GM19395 (cell line): ENCODE data around the gene DGUOK.

Source experiments
- ATAC-seq: cut with Tn5 transposase; IDR thresholded peaks from one replicate; pipeline ENCODE4 v1.9.1; 2021; ENCODE audit warnings: mild to moderate bottlenecking, moderate library complexity; ENCODE audit not compliant: unreplicated experiment

DGUOK gene

GRCh38 chr2:73976803-73977202 lies 50.1 kb downstream of the DGUOK start:
- no peak for ATAC-seq

GRCh38 chr2:73977466-73977865 lies 50.8 kb downstream of the DGUOK start:
- ATAC-seq: no peak

DNA sequence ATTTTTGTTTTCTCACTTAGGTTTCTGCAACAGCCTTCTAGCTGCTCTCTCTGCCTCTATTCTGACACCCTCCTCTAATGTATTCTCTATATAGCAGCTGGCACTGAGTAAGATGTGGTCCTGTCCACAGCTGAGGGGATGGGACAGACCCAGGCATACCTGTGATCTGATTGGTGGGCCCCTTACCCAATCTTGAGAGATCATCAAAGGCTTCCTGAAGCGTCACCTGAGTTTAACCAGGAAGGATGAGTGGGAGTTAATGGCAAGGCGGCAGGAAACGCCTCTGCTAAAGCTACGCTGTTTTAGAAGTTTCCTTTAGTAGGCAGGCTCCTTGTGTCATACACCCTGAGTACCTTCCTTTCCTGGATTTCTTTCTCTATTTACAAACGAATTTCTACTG lies 52.3 kb downstream of the DGUOK start:
- ATAC-seq: peak; percentile 41

DNA sequence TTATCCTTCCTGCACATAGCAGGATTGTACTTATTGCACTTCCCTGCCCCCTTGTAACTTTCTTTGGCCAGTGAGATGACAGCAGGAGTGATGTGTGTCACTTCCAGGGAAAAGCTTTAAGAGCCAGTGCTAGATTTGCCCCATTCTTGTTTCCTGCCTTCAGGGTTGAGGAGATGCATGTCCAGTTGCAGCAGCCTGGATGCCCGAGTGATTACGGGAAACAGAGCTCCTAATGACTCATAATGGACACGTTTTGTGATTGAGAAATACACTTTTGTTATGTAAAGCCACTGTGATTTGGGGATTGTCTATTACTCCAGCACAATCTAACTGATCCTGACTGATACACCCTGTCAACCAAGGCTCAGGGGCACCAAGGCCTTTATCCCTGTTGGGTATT lies 53.0 kb downstream of the DGUOK start:
- no peak for ATAC-seq

DNA sequence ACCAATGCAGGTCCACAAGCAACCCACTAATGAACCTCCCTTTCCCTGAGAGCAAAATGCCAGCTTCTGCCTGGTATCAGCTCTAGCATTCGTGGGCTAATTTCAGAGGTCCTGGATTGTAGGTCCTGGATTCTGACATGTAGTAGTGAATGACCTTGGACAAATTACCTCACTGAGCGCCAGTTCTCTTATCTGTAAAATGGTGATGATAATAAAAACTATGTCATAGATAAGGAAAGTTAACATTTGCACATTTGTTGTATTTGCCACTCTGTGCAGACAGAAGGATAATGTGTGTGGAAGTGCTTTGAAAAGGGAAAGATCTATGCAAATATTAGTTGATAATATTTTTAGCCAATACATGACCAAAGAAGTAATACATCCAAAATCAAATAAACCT lies 53.9 kb downstream of the DGUOK start:
- no peak for ATAC-seq

- no peak for ATAC-seq
Observed at GRCh38 chr2:73981081-73982001, 54.7 kb downstream of the DGUOK start.

- no peak for ATAC-seq
Observed at GRCh38 chr2:73982140-73982617, 55.5 kb downstream of the DGUOK start.

DNA sequence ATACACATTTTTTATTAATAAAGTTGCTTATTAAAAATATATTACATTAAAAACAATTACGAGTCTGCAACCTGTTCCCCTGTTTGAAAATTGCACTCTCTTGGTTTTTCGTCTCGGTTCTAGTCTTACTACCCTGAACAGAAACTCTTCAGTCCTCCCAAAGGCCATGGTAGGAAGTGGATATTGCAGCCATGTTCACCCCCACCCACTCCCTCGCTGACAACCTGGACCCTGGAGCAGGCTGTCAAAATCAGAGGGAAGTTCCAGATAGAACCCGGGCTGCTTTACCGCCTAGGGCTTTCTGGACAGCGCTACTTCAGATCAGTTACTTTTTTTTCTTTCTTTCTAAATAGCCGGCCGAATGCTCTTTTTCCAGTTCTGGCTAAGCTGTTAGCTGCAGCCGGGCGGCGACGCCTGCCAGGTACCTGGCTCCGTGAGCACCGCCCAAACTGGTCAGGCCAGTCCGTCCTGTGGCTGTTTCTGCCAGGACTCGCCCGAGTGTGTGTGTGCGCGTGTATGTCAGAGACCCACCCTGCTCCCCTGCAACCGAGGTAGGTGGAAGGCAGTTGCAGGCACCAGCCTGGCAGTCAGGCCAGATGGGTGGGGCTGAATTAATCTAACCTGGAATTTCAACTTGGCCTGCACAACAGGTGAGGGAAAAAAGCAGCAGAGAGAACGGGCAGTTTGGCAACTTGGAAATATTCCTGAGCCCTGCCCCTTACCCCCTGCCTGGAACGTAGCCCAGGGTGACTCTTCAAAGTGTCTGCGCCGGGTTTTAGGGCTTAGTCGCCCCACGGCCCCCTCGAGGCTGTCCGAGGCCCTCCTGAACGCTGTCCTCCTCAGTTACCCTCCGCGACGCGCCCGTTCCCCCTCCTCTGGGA lies 56.9 kb downstream of the DGUOK start:
- no peak for ATAC-seq

DNA sequence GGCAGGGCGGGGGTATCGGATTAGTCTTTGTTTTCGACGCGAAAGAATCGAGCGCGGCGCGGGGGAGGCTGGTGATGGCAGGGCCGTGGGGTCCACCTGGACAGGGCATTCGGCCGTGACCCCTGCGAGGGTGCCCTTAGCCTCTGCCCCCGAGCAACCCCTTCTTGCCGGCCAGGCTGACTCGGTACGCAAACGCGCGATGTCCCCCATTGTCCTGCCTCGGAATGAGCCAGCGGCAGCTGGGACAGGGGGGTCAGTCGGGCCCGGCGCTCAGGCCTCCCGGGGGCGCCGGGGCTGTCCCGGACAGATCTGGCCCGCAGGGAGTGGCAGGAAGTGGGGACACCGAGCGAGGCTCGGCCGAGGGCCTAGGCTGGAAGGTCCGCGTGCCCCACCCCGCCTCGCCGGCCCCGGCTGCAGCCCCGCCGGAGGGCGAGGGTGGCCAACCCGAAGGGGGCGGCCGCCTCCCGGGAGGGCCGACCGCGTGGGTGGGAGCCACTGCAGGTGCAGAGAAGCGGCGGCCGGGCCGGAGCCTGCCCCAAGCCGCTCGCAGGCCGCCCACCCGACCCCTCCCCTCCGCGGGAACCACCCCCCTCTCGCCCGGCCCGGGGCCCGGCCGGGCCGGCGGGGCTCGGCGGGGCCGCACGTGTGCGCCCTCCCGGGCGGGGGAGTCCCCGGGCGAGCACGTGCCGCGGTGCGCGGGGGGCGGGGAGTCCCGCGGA lies 57.7 kb downstream of the DGUOK start, which contains the start of gene TET3:
TSS of gene TET3 (plus strand) at position 708 of the 719 bp plus-strand sequence. CDS start 1,494 bp downstream, outside the sequence.
- ATAC-seq: no peak

DNA sequence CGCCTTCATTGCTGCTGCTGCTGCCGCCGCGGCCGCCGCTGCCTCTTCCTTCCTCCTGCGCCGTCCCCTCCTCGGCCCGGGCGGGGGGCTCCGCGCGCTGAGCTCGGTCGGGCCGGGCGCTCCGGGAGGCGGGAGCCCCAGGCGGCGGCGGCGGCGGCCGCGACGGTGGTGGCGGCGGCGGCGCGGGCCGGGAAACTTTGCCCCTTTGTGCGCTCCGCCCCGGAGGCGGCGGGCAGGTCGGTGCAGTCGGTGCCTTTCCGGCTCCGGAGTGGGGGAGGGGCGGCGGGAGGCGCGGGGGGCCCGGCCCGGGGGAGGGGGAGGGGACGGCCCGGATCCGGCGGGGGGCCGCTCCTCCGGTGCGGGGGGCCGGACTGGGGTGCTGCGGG lies 58.2 kb downstream of the DGUOK start:
- no peak for ATAC-seq

DNA sequence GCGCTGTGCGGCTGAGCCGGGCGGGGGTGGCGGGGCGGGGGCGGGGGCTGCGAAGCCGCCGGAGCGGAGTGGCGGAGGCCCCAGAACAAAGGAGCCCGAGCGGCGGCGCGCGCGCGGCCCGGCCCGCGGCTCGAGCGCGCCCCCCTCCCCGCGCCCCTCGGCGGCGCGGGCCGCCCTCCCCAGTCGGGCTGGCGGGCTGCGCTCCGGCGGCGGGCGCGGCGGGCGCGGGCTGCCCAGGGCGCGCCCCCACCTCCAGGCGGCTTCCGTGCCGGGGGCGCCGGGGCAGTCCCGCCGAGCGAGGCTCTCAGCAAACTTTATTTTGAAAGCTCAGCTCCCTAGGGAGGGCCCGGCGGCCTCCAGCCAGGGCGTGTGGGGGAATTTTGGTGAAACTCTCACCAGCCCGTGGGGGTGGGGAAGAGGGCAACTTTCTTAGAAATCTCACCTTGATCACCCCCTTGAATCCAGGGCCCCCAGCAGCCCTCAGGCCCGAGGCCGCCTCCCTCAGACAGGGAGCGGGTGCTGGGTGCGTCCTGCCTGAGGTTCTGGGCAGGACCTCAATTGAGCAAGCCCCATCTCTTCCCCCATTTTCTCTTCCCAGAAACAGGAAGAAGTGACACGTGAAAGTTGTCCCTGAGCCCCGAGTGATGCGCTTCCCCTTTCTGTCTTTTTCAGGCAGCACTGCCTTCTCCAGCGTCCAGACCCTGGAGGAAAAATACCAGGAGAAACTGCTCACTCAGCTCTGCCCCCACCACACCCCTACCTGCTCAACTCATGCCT lies 58.8 kb downstream of the DGUOK start:
- ATAC-seq: no peak

DNA sequence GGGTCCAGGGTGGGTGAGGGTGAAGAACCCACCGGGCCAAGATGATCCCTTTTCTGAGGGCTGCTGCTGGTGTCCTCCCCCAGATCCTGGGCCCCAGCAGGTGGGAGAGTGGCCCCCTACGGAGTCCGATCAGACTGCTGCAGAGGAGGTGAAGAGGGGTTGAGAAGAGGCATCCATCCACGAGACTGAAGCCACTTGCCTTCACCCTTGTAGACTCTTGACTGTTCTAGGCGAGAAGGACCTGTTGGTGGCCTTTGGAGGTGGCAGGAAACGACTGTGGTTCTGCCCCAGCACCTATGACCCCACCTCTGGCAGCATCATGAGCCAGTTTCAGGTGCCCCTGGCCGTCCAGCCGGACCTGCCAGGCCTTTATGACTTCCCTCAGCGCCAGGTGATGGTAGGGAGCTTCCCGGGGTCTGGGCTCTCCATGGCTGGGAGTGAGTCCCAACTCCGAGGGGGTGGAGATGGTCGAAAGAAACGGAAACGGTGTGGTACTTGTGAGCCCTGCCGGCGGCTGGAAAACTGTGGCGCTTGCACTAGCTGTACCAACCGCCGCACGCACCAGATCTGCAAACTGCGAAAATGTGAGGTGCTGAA lies 59.5 kb downstream of the DGUOK start:
- ATAC-seq: no peak

GRCh38 chr2:73987109-73987947 lies 60.6 kb downstream of the DGUOK start:
- ATAC-seq: no peak

DNA sequence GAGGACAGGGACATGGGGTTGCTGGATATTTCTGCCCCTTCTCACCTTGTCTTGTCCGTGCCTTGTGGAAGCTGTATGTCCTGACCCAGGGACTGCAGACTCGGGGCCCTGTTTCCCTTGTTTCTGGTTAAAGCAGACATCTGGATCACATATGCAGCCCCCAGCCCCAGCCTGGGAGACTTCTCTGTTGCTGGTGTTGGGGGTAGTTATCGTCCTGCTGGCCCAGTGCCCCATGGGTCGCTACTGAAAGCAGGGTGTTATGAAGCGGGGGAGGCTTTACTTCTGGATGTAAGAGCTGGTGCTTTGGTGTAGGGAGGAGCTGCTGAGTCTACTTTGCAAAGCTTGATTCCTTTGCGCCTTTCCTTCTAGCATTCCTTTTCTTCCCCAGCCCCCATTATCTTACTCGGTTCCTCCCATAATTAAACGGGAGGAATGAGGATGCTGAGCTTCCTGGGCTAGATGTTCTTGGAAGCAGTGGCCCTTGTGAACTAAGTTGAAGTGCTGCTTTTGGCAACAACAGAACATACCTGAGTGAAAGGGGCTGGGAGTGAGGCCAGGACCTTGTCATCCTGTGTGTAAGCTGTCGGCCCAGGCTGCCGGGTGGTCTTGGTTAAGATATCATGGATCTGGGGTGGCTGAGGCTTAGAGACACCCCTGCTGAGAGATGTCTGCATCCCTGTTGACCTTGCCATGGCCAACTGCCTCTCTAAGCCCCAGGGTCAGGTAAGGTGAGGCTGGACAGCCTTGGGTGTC lies 61.4 kb downstream of the DGUOK start:
- no peak for ATAC-seq

DNA sequence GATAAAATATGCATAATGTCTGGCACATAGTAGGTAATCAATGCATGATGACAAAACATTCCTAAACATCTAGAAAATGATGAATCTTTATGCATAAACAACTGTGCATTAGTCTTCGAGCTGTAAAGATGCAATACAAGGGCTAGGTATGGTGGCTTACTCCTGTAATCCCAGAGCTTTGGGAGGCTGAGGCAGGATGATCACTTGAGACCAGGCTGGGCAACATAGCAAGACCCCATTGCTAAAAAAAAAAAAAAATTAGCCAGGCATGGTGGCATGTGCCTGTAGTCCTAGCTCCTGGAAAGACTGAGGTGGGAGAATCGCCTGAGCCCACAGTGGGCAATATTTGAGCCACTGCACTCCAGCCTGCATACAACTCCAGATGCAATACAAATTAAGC lies 63.3 kb downstream of the DGUOK start:
- no peak for ATAC-seq

GRCh38 chr2:73990531-73990930 lies 63.9 kb downstream of the DGUOK start:
- ATAC-seq: no peak

- ATAC-seq: no peak
Observed at GRCh38 chr2:73992036-73992435, 65.4 kb downstream of the DGUOK start.

- no peak for ATAC-seq
Observed at GRCh38 chr2:73993376-73993775, 66.7 kb downstream of the DGUOK start.
